IMR-90 (cell line): ENCODE measurements around the gene PTRHD1. TPM values are rescaled to one million over a fixed set of nuclear protein-coding genes. Genes with fewer than 3 reads are reported as not detected.

ENCODE experiments used
- ATAC-seq: fragments of 200-7000 bp; cut with Tn5 transposase; 2 replicates; pipeline ENCODE4 v1.9.1; 2020; ENCODE audit warnings: low read depth, mild to moderate bottlenecking, moderate library complexity
- BruUV-seq: library from RNA; stranded (reverse); fragments of 400-500 nt; replicated peaks from 2 replicates; lab custom pipeline; 2021; lab: Mats Ljungman, UMichigan
- CTCF ChIA-PET: fragments of 300-600 bp; formaldehyde crosslinking; extraction: SDS; loops from one replicate; lab custom pipeline; 2021; ENCODE audit warnings: antibody characterized with exemption; lab: Yijun Ruan, JAX
- POLR2A ChIA-PET: fragments of 300-600 bp; sonication (Branson Sonifier 250); formaldehyde crosslinking; loops from one replicate; lab custom pipeline; 2022; ENCODE audit warnings: antibody characterized with exemption; ENCODE audit not compliant: unreplicated experiment; lab: Charles Lee
- DNase-seq: peaks from one replicate; pipeline ENCODE4 v3.0.0; 2013
- H2AFZ ChIP-seq: replicated peaks from 2 replicates; pipeline ENCODE3; 2013; ENCODE audit warnings: low read length, mild to moderate bottlenecking; ENCODE audit not compliant: poor library complexity
- H2AK5ac ChIP-seq: 2 replicates; pipeline ENCODE4 v1.6.1; 2013; ENCODE audit warnings: low read depth, low read length, inconsistent platforms
- H2AK9ac ChIP-seq: replicated peaks from 2 replicates; pipeline ENCODE3; 2013; ENCODE audit warnings: mild to moderate bottlenecking, low read depth, low read length, moderate library complexity; ENCODE audit not compliant: poor library complexity
- H2BK120ac ChIP-seq: 2 replicates; pipeline ENCODE4 v1.6.1; 2013; ENCODE audit warnings: low read depth, low read length, inconsistent platforms
- H2BK15ac ChIP-seq: 3 replicates; pipeline ENCODE4 v1.6.1; 2013; ENCODE audit warnings: low read depth, low read length, inconsistent platforms
- H2BK20ac ChIP-seq: 2 replicates; pipeline ENCODE4 v1.6.1; 2013; ENCODE audit warnings: low read depth, mild to moderate bottlenecking, inconsistent platforms, low read length, moderate library complexity
- H2BK5ac ChIP-seq: 2 replicates; pipeline ENCODE4 v1.6.1; 2013; ENCODE audit warnings: mild to moderate bottlenecking, low read depth, low read length, inconsistent platforms; ENCODE audit not compliant: poor library complexity, severe bottlenecking
- H3K14ac ChIP-seq: replicated peaks from 2 replicates; pipeline ENCODE4 v1.6.1; 2013; ENCODE audit warnings: low read depth, low read length, inconsistent platforms
- H3K18ac ChIP-seq: 2 replicates; pipeline ENCODE4 v1.6.1; 2013; ENCODE audit warnings: low read depth, low read length, control low read depth
- H3K23ac ChIP-seq: 2 replicates; pipeline ENCODE4 v1.6.1; 2013; ENCODE audit warnings: low read depth, low read length, inconsistent platforms
- H3K27ac ChIP-seq: 2 replicates; pipeline ENCODE4 v1.5.1; 2013; ENCODE audit warnings: mild to moderate bottlenecking, control low read depth, low read length; ENCODE audit not compliant: insufficient read depth
- H3K27me3 ChIP-seq: 2 replicates; pipeline ENCODE4 v1.6.1; 2013; ENCODE audit warnings: low read length; ENCODE audit not compliant: control insufficient read depth, insufficient read depth
- H3K36me3 ChIP-seq: 2 replicates; pipeline ENCODE4 v1.6.1; 2013; ENCODE audit warnings: low read length, mixed read lengths; ENCODE audit not compliant: control insufficient read depth, insufficient read depth
- H3K4ac ChIP-seq: 2 replicates; pipeline ENCODE4 v1.6.1; 2013; ENCODE audit warnings: low read depth, low read length, inconsistent platforms
- H3K4me1 ChIP-seq: 2 replicates; pipeline ENCODE4 v1.6.1; 2013; ENCODE audit warnings: low read length, mixed read lengths; ENCODE audit not compliant: control insufficient read depth, insufficient read depth
- H3K4me2 ChIP-seq: 2 replicates; pipeline ENCODE4 v1.6.1; 2013; ENCODE audit warnings: low read depth, mild to moderate bottlenecking, control low read depth, low read length, moderate library complexity
- H3K4me3 ChIP-seq: 2 replicates; pipeline ENCODE4 v1.5.1; 2013; ENCODE audit warnings: low read depth, mild to moderate bottlenecking, control low read depth, low read length, moderate library complexity; ENCODE audit not compliant: insufficient read depth
- H3K56ac ChIP-seq: 2 replicates; pipeline ENCODE4 v1.6.1; 2013; ENCODE audit warnings: low read length, inconsistent platforms; ENCODE audit not compliant: insufficient read depth; ENCODE audit errors: extremely low read depth
- H3K79me1 ChIP-seq, 2 experiments: 2 replicates each; pipeline ENCODE4 v1.6.1; 2013; ENCODE audit warnings: low read length in 2 of 2, inconsistent platforms in 1 of 2, low read depth in 1 of 2
- H3K9ac ChIP-seq: 2 replicates; pipeline ENCODE4 v1.6.1; 2013; ENCODE audit warnings: low read depth, low read length, control low read depth
- H3K9me1 ChIP-seq: 2 replicates; pipeline ENCODE4 v1.6.1; 2013; ENCODE audit warnings: low read length, inconsistent platforms; ENCODE audit not compliant: insufficient read depth
- H3K9me3 ChIP-seq: 2 replicates; pipeline ENCODE4 v1.6.1; 2013; ENCODE audit warnings: low read length; ENCODE audit not compliant: control insufficient read depth, insufficient read depth
- H4K20me1 ChIP-seq: 2 replicates; pipeline ENCODE4 v1.6.1; 2013; ENCODE audit warnings: low read length, inconsistent platforms; ENCODE audit not compliant: insufficient read depth
- H4K5ac ChIP-seq: 2 replicates; pipeline ENCODE4 v1.6.1; 2013; ENCODE audit warnings: mild to moderate bottlenecking, low read depth, low read length, control low read depth
- H4K8ac ChIP-seq, 2 experiments: 2 replicates each; pipeline ENCODE4 v1.6.1; 2013; ENCODE audit warnings: low read depth in 2 of 2, low read length in 2 of 2, control low read depth in 1 of 2, inconsistent platforms in 1 of 2
- H4K91ac ChIP-seq: 2 replicates; pipeline ENCODE4 v1.6.1; 2013; ENCODE audit warnings: low read depth, low read length, inconsistent platforms; ENCODE audit not compliant: insufficient read depth
- BHLHE40 ChIP-seq: fragments of 150-350 bp; IDR thresholded peaks from 2 replicates; pipeline ENCODE4 v1.6.1; 2016; ENCODE audit warnings: mild to moderate bottlenecking, low read depth, low read length
- CHD1 ChIP-seq: IDR thresholded peaks from 2 replicates; pipeline ENCODE4 v1.6.1; 2012; ENCODE audit warnings: low read depth, low read length, improper control_type of control experiment
- CTCF ChIP-seq: conservative IDR thresholded peaks from 2 replicates; pipeline ENCODE4 v1.5.1; 2012; ENCODE audit warnings: mild to moderate bottlenecking, low read depth, low read length, improper control_type of control experiment
- ELK1 ChIP-seq: fragments of 150-350 bp; IDR thresholded peaks from 2 replicates; pipeline ENCODE4 v1.6.1; 2016; ENCODE audit warnings: low read depth, mild to moderate bottlenecking, low read length, moderate library complexity, borderline replicate concordance
- MAFK ChIP-seq: IDR thresholded peaks from 2 replicates; pipeline ENCODE4 v1.6.1; 2012; ENCODE audit warnings: low read depth, low read length, improper control_type of control experiment
- MAZ ChIP-seq: IDR thresholded peaks from 2 replicates; pipeline ENCODE4 v1.6.1; 2012; ENCODE audit warnings: low read depth, mild to moderate bottlenecking, low read length, improper control_type of control experiment, moderate library complexity, borderline replicate concordance
- POLR2A ChIP-seq: IDR thresholded peaks from 2 replicates; pipeline ENCODE4 v1.6.1; 2012; ENCODE audit warnings: mild to moderate bottlenecking, low read depth, low read length
- RCOR1 ChIP-seq: IDR thresholded peaks from 2 replicates; pipeline ENCODE4 v1.6.1; 2012; ENCODE audit warnings: mild to moderate bottlenecking, low read length, improper control_type of control experiment; ENCODE audit not compliant: insufficient replicate concordance
- RFX5 ChIP-seq: IDR thresholded peaks from 2 replicates; pipeline ENCODE4 v1.8.0; 2012; ENCODE audit warnings: low read depth, mild to moderate bottlenecking, low read length, moderate library complexity
- USF2 ChIP-seq: fragments of 150-350 bp; IDR thresholded peaks from 2 replicates; pipeline ENCODE4 v1.6.1; 2017; ENCODE audit warnings: mild to moderate bottlenecking, antibody characterized with exemption, low read length, low read depth
- WGBS, 2 experiments: methylation state at CpG; one replicate each; pipeline versions ENCODE4 v1.1.5 to v1.1.7; 2013; ENCODE audit warnings: missing lambda C conversion rate in 2 of 2; ENCODE audit not compliant: insufficient read length in 1 of 2; ENCODE audit errors: extremely low coverage in 2 of 2; 5-methylcytosine and 5-hydroxymethylcytosine counted together
- dilution Hi-C: fragments of 300-500 bp; cut with HindIII; formaldehyde crosslinking; loops from one replicate; pipeline ENCODE4 v1.14.3; 2018; ENCODE audit warnings: low sequenced_read_pairs; ENCODE audit not compliant: unreplicated experiment
- in situ Hi-C: fragments of 300-500 bp; cut with MboI; formaldehyde crosslinking; loops from 3 replicates; pipeline ENCODE4 v1.14.3; 2019; ENCODE audit warnings: low sequenced_read_pairs, inconsistent platforms, mixed read lengths
- intact Hi-C: fragments of 100-400 bp; cut with micrococcal nuclease; formaldehyde crosslinking; loops from 2 replicates; pipeline ENCODE4 v1.10.0; 2022
- polyA plus RNA-seq, 3 experiments: library from polyadenylated mRNA; depleted of rRNA; stranded (reverse); fragments of >200 nt; gene quantifications; 2 replicates each; pipeline ENCODE4 v1.2.3, GENCODE V29; 2012; ENCODE audit warnings: low replicate concordance in 1 of 3
- total RNA-seq: library from RNA; depleted of rRNA; stranded (reverse); fragments of >200 nt; gene quantifications from 2 replicates; pipeline ENCODE4 v1.2.3, GENCODE V29; 2012

Gene PTRHD1
- total and polyA plus RNA-seq, 2 of the 4 experiments (the other 2 are of a cell fraction) = 11.7 to 30.9 TPM

- no peak for TF ChIP-seq MAZ
- TF ChIP-seq ELK1 = no peak
- no peak for TF ChIP-seq CTCF
- no peak for TF ChIP-seq MAFK
- TF ChIP-seq RFX5 = no peak
- no peak for TF ChIP-seq RCOR1
- TF ChIP-seq BHLHE40 = no peak
- TF ChIP-seq USF2 = no peak
- no peak for TF ChIP-seq POLR2A
- TF ChIP-seq CHD1 = no peak
- CTCF ChIA-PET = no interaction called here
Measured at GRCh38 chr2:24774373-24774772, 18.8 kb downstream of the PTRHD1 start.

More at GRCh38 chr2:24774373-24774772, 18.8 kb downstream of the PTRHD1 start:
- no peak overlapping the region for H4K8ac ChIP-seq
- H2AFZ ChIP-seq = no peak overlapping the region
- ATAC-seq (no peak), DNase-seq (no peak)
- no peak overlapping the region for H3K18ac ChIP-seq
- H3K9ac ChIP-seq = no peak overlapping the region
- no peak overlapping the region for H3K4me2 ChIP-seq
- WGBS, 2 experiments = no CpG with 5 or more reads among the region's 3 CpGs
- BruUV-seq = no TSS peak
- H3K79me1 ChIP-seq = no peaks in the 10 kb centered on the region
- H4K20me1 ChIP-seq = no peaks in the 10 kb centered on the region
- no peak overlapping the region for H4K5ac ChIP-seq
- no peak overlapping the region for H2BK20ac ChIP-seq
- dilution Hi-C loops (no loop called here), in situ Hi-C loops (no loop called here), intact Hi-C loops (no loop called here)
- no peak overlapping the region for H3K4me3 ChIP-seq
- H3K23ac ChIP-seq = no peak overlapping the region
- POLR2A ChIA-PET = no interaction called here
- H2BK120ac ChIP-seq = no peak overlapping the region
- H2AK5ac ChIP-seq = no peak overlapping the region
- H3K4ac ChIP-seq = no peak overlapping the region
- H2BK15ac ChIP-seq = no peak overlapping the region
- no peak overlapping the region for H2AK9ac ChIP-seq
- H3K56ac ChIP-seq = no peak overlapping the region
- H3K4me1 ChIP-seq = no peaks in the 10 kb centered on the region
- no peak overlapping the region for H4K91ac ChIP-seq
- H2BK5ac ChIP-seq = no peak overlapping the region
- H3K36me3 ChIP-seq = peaks cover 4% of the 10 kb centered on the region; the same call in 1 of the 2 replicates
- H3K27ac ChIP-seq = no peak overlapping the region
- no peak overlapping the region for H3K14ac ChIP-seq
- H3K27me3 ChIP-seq = no peaks in the 10 kb centered on the region
- H3K9me1 ChIP-seq = no peaks in the 10 kb centered on the region
- H3K9me3 ChIP-seq = no peaks in the 10 kb centered on the region
